ENCODE measurements around the gene NFKB1.

NFKB1 gene

GRCh38 chr4:102519925-102520324 is 18.8 kb downstream of the NFKB1 start:
- TF ChIP-seq CTCF (IDR thresholded peaks at IDR 0.05; ENCODE audit: low read length, missing control alignments): no peak
- DNase-seq (ENCODE audit: low read depth): no peak
- no peak overlapping the region for H3K4me3 ChIP-seq (replicated peaks; ENCODE audit: low read depth, low read length)

- no peak for TF ChIP-seq CTCF (IDR thresholded peaks at IDR 0.05; ENCODE audit: low read length, missing control alignments)
- no peak for DNase-seq (ENCODE audit: low read depth)
- no peak overlapping the region for H3K4me3 ChIP-seq (replicated peaks; ENCODE audit: low read depth, low read length)
Measured at GRCh38 chr4:102521570-102521969, 20.4 kb downstream of the NFKB1 start.

- no peak for DNase-seq (ENCODE audit: low read depth)
- no peak overlapping the region for H3K4me3 ChIP-seq (replicated peaks; ENCODE audit: low read depth, low read length)
- TF ChIP-seq CTCF (IDR thresholded peaks at IDR 0.05; ENCODE audit: low read length, missing control alignments): no peak
Measured at GRCh38 chr4:102522031-102522440, 20.9 kb downstream of the NFKB1 start.

- TF ChIP-seq CTCF (IDR thresholded peaks at IDR 0.05; ENCODE audit: low read length, missing control alignments): no peak
- no peak for DNase-seq (ENCODE audit: low read depth)
- H3K4me3 ChIP-seq (replicated peaks; ENCODE audit: low read depth, low read length): no peak overlapping the region
Measured at GRCh38 chr4:102524691-102525090, 23.5 kb downstream of the NFKB1 start.

- no peak for TF ChIP-seq CTCF (IDR thresholded peaks at IDR 0.05; ENCODE audit: low read length, missing control alignments)
- peak; percentile 72 for DNase-seq (ENCODE audit: low read depth)
Measured at GRCh38 chr4:102525097-102525496, 23.9 kb downstream of the NFKB1 start.

GRCh38 chr4:102525504-102525903 is 24.3 kb downstream of the NFKB1 start:
- TF ChIP-seq CTCF (IDR thresholded peaks at IDR 0.05; ENCODE audit: low read length, missing control alignments): no peak
- DNase-seq (ENCODE audit: low read depth): no peak
- H3K4me3 ChIP-seq (replicated peaks; ENCODE audit: low read depth, low read length): no peak overlapping the region

More at GRCh38 chr4:102525097-102525496, 23.9 kb downstream of the NFKB1 start:
- no peak overlapping the region for H3K4me3 ChIP-seq (replicated peaks; ENCODE audit: low read depth, low read length)

GRCh38 chr4:102526532-102526931 is 25.4 kb downstream of the NFKB1 start:
- no peak for DNase-seq (ENCODE audit: low read depth)
- H3K4me3 ChIP-seq (replicated peaks; ENCODE audit: low read depth, low read length): no peak overlapping the region
- no peak for TF ChIP-seq CTCF (IDR thresholded peaks at IDR 0.05; ENCODE audit: low read length, missing control alignments)

Measured in fibroblast of pulmonary artery (primary cell).